GM13976 (cell line): Measurements from ENCODE around the gene HTR2A.

Source experiments
- DNase-seq: peaks from one replicate; pipeline ENCODE4 v3.0.0; 2012; ENCODE audit warnings: low spot score
- in situ Hi-C: fragments of 300-500 bp; cut with MboI; formaldehyde crosslinking; loops from one replicate; pipeline ENCODE4 v1.12.0; 2022; ENCODE audit warnings: low sequenced_read_pairs, mixed read lengths, inconsistent platforms; ENCODE audit not compliant: unreplicated experiment
- TF ChIP-seq, protein P1 (sequence below): IDR thresholded peaks from 2 replicates; pipeline ENCODE4 v1.5.1; 2012; ENCODE audit warnings: borderline replicate concordance, mild to moderate bottlenecking; ENCODE audit not compliant: insufficient read depth; ENCODE audit errors: extremely low read depth, missing control alignments, control extremely low read depth

HTR2A gene

GRCh38 chr13:46896341-46897137 is at the start of gene HTR2A:
TSS of gene HTR2A (minus strand) at chr13:46897053. CDS start at chr13:46895906, 1,147 bp downstream.
- TF ChIP-seq, protein P1, sequence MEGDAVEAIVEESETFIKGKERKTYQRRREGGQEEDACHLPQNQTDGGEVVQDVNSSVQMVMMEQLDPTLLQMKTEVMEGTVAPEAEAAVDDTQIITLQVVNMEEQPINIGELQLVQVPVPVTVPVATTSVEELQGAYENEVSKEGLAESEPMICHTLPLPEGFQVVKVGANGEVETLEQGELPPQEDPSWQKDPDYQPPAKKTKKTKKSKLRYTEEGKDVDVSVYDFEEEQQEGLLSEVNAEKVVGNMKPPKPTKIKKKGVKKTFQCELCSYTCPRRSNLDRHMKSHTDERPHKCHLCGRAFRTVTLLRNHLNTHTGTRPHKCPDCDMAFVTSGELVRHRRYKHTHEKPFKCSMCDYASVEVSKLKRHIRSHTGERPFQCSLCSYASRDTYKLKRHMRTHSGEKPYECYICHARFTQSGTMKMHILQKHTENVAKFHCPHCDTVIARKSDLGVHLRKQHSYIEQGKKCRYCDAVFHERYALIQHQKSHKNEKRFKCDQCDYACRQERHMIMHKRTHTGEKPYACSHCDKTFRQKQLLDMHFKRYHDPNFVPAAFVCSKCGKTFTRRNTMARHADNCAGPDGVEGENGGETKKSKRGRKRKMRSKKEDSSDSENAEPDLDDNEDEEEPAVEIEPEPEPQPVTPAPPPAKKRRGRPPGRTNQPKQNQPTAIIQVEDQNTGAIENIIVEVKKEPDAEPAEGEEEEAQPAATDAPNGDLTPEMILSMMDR: no peak
- in situ Hi-C loops: no loop called here
- no peak for DNase-seq

- no peak for DNase-seq
- in situ Hi-C loops: no loop called here
- TF ChIP-seq, protein P1: no peak
Measured at GRCh38 chr13:46936525-46936924, 39.7 kb upstream of the HTR2A start.

DNA sequence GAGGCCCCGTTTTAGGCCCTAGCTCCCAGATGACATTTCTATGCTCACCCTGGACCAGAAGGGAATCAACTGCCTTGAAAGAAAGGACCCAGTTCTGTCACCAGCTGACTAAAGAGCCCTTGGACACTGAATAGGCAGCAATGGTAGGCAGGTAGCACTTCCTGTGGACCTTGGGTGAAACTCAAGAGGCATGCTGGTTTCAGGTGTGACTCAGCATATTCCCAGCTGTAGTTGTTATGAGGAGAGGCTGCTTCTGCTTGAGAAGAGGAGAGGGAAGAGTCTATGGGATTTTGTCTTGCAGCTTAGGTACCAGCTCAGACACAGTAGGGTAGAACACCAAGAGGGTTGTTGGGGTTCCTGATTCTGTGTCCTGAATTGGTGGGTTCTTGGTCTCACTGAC is 37.9 kb upstream of the HTR2A start:
- in situ Hi-C loops: no loop called here
- no peak for DNase-seq
- TF ChIP-seq, protein P1: no peak

- TF ChIP-seq, protein P1: no peak
- in situ Hi-C loops: no loop called here
- no peak for DNase-seq
Measured at GRCh38 chr13:46926916-46927590, 30.2 kb upstream of the HTR2A start.

DNA sequence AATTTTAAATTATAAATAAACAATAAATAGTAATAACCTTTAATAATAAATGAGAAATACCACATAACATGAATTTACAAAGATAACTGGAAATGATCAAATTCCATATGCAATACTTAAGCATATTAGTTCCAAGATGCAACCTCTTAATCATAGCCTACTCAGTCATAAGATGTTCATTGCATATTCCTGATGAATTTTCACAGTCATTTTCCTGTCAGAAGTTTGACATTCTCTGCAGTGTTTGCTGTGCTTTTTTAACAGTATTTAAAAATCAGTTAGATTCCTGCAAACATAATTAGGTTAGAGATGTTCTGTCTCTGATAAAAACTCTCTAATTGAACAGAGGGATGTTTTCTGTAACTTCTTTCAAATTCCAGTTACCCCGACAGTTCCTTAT is 28.6 kb upstream of the HTR2A start:
- in situ Hi-C loops: no loop called here
- TF ChIP-seq, protein P1: no peak
- DNase-seq: no peak

- no peak for DNase-seq
- in situ Hi-C loops: no loop called here
- TF ChIP-seq, protein P1: no peak
Measured at GRCh38 chr13:46914341-46914740, 17.5 kb upstream of the HTR2A start.
